HG03520 (cell line): ENCODE measurements around the gene FAM89A.
A peak's percentile ranks its signal among the peaks of the same experiment; 100 is the strongest.

Experiments used
- ATAC-seq: cut with Tn5 transposase; IDR thresholded peaks from one replicate; pipeline ENCODE4 v1.9.1; 2021; ENCODE audit warnings: mild to moderate bottlenecking, moderate library complexity; ENCODE audit not compliant: unreplicated experiment

The FAM89A gene

DNA sequence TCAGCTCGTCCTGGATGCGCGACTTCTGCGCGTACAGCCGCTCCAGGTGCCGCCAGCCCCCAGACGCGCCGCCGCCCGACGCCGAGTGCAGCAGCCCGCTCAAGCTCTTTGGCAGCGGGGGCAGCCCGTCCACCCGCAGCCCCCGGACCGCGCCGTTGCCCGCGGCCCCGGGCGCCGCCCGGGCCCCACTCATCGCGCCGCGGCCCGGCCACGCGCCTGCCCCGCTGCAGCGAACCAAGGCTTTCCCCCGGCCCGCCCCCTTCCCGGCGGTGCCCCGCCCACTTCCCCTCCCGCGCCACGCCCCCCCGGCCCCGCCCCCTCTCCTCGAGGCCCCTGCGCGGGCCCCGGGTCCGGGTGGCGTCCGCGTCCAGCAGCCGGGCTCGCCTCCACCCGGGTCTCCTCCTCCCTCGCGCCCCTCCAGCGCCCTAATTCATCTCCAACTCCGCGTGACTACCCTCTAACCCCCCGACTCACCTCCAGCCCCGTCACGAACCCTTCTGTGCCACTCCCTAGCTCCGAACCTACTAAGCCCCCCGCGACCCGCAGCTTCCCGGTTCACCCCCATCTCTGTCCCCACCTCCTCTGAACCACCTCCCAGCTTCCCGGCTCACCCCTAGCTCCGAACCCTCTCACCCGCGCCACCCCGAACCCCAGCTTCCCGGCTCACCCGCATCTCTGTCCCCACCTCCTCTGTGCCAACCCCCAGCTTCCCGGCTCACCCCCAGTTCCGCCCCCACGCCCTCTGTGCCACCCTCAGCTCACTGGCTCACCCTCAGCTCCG is at the start of gene FAM89A:
Gene FAM89A, minus strand, starts transcription at position 236 of the 781 bp plus-strand sequence. Its CDS starts 43 bp downstream, at position 193.
- ATAC-seq, result peak; percentile 55

DNA sequence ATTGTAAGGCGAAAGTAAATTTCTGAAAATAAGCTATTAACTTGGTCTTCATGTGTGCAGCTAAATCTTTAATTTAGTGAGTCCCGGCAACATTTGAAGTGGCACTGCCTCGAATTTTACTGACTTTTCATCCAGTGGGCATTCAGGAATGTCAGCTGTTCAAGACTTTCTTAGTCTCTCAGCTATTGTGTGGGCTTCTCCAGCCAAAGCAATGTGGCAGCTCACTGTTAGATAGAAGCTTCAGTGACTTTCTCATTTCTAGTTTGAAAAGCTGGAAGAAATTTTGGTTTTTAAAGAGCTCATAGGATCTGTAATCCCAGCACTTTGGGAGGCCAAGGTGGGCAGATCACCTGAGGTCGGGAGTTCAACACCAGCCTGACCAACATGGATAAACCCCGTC is 44.3 kb upstream of the FAM89A start:
- no peak for ATAC-seq

GRCh38 chr1:231079163-231079562 is 39.1 kb upstream of the FAM89A start:
- ATAC-seq, result no peak

GRCh38 chr1:231078250-231078649 is 38.2 kb upstream of the FAM89A start:
- ATAC-seq, result no peak

GRCh38 chr1:231076802-231077201 is 36.7 kb upstream of the FAM89A start:
- ATAC-seq, result no peak

DNA sequence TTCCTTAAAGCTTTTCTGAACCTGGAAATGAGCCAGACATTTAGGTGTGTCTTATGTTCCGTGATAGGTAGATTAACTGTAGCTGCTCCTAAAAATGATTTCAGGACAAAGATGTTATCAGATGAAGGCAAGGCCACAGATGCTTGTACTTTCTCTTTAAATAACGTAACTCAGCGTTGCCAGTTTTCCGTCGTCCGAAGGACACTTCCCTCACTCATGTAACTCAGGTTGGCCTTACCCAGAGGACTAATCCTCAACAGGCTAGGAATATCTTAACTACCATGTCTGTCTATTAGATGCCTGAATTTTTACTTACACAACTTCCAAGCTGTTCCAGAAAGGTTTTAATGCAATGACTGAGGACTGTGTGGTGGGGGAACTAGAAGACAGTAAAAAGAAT is 35.4 kb upstream of the FAM89A start:
- no peak for ATAC-seq

DNA sequence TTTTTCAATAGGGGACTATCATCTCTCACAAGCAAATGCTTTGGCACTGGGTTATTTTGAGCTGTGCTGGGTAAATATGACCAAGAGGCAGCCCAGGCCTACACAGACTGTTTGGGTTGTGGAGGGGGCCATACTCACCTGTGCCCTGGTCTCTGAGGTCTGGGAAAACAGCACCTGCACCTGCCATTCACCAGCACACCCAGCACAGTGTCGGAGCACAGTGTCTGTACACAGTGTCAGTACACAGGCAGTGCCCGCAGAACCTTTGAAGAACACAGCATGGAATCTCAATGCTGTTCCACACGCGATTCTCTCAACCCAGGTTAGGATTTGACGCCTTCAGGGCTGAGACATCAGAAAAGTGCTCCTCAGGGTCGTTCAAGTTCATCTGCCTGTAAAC is 35.0 kb upstream of the FAM89A start:
- no peak for ATAC-seq

DNA sequence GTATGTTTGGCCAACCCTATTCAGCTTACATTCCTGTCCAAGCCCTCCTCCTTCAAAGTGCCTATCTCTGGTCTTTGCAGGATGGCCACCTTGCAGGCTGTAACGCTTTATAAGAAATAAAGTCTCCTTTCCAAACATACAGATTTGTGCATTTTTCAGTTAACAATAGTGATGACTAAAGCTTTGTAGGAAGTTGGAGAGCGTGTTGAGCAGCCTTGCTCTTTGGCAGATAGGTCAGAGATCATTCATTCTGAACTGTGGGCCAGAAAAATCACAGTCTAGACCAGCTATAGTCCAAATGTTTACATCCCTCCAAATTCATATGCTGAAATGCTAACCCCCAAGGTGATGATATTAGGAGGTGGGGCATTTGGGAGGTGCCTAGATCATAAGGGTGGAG is 34.0 kb upstream of the FAM89A start:
- no peak for ATAC-seq

DNA sequence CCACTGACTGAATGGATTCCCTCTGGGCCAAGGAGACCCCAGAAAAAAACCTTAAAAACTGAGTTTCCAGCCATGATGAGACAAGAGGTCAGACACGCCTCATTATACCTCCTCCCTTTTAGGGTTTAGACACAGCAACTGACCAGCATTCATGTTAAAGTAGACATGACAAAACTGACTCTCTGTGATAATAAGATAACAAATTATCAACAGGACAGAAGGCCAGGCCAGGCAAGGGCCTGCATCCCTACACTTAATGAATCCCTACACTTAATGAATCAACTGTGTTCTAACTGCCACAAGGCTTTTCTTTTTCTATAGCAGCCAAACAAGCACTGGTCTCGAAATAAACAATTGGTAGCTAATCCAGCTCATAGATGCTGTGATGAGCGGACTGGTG is 33.3 kb upstream of the FAM89A start:
- ATAC-seq, result no peak

- no peak for ATAC-seq
Observed at GRCh38 chr1:231072502-231073094, 32.5 kb upstream of the FAM89A start.

GRCh38 chr1:231072041-231072440 is 32.0 kb upstream of the FAM89A start:
- ATAC-seq, result no peak

- ATAC-seq, result no peak
Observed at GRCh38 chr1:231070758-231071444, 30.8 kb upstream of the FAM89A start.

DNA sequence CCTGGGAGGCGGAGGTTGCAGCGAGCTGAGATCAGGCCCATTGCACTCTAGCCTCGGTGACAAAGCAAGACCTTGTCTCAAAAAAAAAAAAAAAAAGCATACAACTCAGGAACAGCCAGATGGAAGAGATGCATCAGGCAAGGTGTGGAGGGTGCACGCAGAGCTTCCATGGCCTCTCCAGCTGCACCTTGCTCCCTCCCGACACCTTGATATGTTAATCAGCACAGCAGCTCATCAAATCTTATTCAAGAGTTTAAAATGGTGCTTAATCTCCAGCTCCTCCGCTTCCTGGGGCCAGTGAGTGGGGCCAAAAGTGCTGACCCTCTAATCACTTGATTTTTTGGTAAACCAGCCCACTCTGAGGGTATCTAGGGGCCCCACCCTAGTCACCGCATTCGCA is 29.3 kb upstream of the FAM89A start:
- no peak for ATAC-seq

DNA sequence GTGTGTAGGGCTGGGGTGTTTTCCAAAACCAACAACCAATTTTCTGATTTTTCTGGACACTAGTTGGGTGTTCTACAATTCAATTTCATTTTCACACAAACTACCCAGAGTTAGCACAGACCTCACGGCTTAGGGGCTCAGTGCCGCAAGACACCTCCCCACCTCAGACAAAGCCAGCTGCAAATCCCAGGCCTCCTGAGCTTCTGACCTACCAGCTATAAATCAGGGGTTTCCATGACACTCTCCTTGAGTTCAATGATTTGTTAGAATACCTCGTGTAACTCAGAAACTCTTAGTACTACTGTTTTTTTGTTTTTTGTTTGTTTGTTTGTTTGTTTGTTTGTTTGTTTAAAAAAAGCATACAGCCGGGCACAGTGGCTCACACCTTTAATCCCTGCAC is 28.7 kb upstream of the FAM89A start:
- no peak for ATAC-seq

DNA sequence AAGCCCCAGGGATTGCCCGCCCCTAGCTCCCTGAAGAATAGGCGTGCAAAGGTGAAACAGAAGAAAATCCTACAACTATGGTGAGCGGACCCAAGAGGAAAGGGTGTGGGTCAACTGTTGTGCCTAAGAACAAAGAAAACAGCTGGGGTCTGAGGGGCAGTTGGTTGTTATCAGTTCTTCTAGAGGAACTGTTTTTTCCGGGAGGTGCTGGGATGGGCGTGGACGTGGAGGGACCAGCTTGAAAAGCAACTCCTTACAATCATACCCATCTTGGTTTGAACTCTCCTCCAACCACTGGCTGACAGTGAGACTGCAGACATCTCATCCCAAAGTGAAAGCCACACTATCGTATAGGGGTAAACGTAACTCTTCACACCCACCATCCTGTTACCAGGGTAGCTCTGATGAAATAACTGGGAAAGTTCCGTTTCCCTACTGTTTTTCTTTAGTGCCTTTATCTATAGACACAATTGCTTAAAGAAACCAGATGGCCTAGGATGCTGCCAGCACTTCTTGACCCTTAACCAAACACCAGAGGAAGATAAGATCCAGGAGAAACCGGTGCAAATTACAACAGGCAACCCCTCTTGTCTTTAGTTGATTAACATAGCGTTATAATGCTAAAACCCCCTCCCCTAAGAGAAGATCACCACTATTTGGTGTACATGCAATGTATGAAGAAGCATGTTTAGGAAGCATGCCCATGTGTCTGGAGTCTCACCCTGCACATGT is 25.6 kb upstream of the FAM89A start:
- ATAC-seq, result no peak

GRCh38 chr1:231064418-231064817 is 24.4 kb upstream of the FAM89A start:
- no peak for ATAC-seq

DNA sequence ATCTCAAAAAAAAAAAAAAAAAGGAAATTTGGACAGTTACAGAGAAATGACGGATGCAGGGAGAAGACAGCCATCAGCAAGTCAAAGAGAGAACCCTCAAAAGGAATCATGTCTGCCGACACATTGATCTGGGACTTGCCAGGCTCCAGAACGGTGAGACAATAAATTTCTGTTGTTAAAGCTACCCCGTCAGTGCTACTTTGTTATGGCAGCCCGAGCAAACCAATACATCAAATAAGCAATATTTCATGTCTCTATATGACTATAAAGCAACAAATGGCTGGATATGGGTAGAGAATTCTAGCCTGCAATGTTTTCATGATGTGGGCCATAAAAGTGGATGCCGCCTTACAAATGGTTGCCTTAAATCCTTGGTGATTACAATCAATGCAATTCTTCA is 23.3 kb upstream of the FAM89A start:
- no peak for ATAC-seq

- ATAC-seq, result no peak
Observed at GRCh38 chr1:231062500-231063270, 22.6 kb upstream of the FAM89A start.

DNA sequence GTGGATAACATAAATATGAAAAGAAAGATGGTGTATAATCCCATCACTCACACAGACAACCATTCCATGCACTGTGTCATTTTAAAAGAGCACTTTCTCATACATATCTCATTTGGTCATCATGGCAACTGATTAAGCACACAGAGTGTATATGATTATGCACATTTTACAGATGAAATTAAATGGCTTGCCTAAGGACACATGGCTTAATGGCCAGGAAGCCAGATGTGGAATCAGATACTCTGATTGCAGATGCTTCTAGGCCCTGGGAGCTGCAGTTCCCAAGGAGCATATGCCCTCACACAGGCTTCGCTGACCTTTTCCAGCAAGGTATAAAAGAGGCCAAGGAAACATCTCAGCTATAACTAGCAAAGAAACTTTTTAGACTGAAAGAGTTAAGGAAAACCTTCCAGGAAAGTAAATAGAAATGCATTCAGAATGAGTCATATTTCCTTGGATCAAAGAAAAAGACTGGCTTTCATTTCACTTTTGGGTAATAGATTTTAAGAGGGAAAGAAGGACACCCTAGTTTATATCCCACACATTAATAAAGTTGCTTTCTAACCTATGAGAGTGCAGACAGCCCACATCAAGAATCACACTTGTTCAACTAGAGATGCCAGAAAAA is 19.6 kb upstream of the FAM89A start:
- ATAC-seq, result no peak

DNA sequence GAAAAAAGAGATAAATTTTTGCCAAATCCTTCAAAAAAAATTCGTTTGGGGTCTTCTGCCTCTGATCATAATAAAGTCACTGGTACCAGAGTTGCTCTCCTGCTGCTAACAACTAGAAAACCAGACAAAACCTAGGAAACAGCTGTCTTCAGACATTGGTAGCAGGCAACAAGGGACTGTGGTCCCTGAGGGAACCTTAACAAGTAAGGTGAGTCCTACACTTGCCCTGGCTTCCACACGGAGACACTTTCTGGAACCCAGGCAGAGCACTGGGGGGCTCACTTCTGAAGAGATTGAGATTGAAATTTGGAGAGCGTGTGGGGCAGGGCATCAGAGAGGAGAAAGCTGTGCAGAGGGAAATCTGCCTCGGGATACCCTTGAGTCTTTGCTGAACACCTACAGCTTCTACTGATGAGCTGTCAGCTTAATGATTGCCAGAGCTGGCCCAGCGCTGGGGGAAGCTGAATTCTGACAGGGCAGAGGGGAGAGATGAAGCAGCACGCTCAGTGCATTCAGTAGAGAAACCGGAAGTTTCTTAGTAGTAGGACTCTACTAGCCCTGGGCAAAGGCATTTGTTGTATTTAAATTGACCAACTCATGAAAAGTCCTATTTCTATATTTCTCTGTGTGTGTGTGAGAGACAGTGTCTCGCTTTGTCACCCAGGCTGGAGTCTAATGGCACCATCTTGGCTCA is 18.5 kb upstream of the FAM89A start:
- no peak for ATAC-seq
